ENCODE measurements around the gene MARCKS. TPM values are rescaled to one million over a fixed set of nuclear protein-coding genes. Genes with fewer than 3 reads are reported as not detected.

MARCKS gene
- polyA plus RNA-seq, 1 of the 3 experiments (the other 2 are of a cell fraction) = 61.4 TPM

DNA sequence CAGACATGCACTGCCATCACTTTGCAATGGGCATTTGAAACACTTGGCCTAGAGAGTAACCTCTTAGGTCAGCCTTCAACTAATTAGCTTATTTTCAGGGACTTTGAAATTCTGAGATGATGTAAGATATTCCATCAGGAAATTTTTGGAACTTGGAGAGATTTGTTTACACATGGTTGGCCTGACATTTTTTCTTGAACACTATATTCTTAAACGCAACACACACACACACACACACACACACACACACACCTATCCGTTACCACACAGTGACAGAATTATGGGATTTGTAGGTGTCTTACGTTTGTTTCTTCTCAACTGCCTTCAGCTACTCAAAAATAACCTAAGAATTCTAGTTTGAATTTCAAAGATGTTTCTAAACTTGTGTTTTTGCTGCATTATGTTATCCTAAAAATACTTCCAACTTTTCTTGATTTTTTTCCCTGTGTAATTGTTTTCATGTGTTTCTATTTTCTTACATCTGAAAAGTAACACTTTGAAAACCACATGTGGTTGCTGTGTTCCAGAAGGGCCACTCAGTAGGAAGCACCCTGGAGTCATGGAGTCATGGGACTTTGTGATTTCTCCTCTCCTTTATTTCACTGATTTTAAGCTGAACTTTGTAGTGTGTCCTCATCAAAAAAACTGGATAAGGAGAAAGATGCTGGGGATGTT, 31.9 kb downstream of the MARCKS start:
- Histone ChIP-seq H3K4me2 (no peak overlapping the region), H3K4me3 (ENCODE audit: low read depth in 2 of 2, low read length in 1 of 2) (no peak overlapping the region), H3K4me1 (ENCODE audit: control insufficient read depth in 1 of 2, insufficient read depth in 2 of 2, low read depth in 1 of 2, low read length in 1 of 2) (peaks cover 0 to 3% of the 10 kb centered on the region in 2 experiments; a peak in 1 of 4 replicates), H3K36me3 (replicated peaks in 1 of 2; ENCODE audit: control insufficient read depth in 1 of 2, insufficient read depth in 2 of 2, low read length in 1 of 2) (no peaks in the 10 kb centered on the region), H3K27ac (ENCODE audit: low read depth in 2 of 2, low read length in 1 of 2) (no peak overlapping the region), H3K9me3 (peaks cover 8% of the 10 kb centered on the region; the same call in 1 of the 2 replicates), H3K9ac (no peak overlapping the region), H3K9me2 (no peaks in the 10 kb centered on the region), H4K20me1 (ENCODE audit: insufficient read depth) (no peaks in the 10 kb centered on the region), H3F3A (replicated peaks; ENCODE audit: insufficient read depth) (peaks cover 1% of the 10 kb centered on the region), H3K27me3 (ENCODE audit: insufficient read depth) (no peaks in the 10 kb centered on the region), H2AFZ (ENCODE audit: low read depth) (no peak overlapping the region), H3K79me2 (ENCODE audit: insufficient read depth) (no peaks in the 10 kb centered on the region)
- POLR2A ChIA-PET = interaction anchor here (0.7 kb wide), 1 partner anchor 253 kb away, joined by 3 read pairs; no protein-coding TSS in a partner anchor
- CTCF ChIA-PET = interaction anchor here (1.0 to 2.4 kb wide), 4 partner anchors 9 to 797 kb away, joined by 3 to 12 read pairs (median 6); no protein-coding TSS in a partner anchor
- no peak for TF ChIP-seq GABPA (IDR thresholded peaks at IDR 0.05; ENCODE audit: low read depth)
- TF ChIP-seq, protein P1, sequence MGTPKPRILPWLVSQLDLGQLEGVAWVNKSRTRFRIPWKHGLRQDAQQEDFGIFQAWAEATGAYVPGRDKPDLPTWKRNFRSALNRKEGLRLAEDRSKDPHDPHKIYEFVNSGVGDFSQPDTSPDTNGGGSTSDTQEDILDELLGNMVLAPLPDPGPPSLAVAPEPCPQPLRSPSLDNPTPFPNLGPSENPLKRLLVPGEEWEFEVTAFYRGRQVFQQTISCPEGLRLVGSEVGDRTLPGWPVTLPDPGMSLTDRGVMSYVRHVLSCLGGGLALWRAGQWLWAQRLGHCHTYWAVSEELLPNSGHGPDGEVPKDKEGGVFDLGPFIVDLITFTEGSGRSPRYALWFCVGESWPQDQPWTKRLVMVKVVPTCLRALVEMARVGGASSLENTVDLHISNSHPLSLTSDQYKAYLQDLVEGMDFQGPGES (IDR thresholded peaks at IDR 0.05; ENCODE audit: low read depth, low read length) = no peak
- TF ChIP-seq RAD21 (IDR thresholded peaks at IDR 0.05; ENCODE audit: low read length) = no peak
- TF ChIP-seq, protein P2, sequence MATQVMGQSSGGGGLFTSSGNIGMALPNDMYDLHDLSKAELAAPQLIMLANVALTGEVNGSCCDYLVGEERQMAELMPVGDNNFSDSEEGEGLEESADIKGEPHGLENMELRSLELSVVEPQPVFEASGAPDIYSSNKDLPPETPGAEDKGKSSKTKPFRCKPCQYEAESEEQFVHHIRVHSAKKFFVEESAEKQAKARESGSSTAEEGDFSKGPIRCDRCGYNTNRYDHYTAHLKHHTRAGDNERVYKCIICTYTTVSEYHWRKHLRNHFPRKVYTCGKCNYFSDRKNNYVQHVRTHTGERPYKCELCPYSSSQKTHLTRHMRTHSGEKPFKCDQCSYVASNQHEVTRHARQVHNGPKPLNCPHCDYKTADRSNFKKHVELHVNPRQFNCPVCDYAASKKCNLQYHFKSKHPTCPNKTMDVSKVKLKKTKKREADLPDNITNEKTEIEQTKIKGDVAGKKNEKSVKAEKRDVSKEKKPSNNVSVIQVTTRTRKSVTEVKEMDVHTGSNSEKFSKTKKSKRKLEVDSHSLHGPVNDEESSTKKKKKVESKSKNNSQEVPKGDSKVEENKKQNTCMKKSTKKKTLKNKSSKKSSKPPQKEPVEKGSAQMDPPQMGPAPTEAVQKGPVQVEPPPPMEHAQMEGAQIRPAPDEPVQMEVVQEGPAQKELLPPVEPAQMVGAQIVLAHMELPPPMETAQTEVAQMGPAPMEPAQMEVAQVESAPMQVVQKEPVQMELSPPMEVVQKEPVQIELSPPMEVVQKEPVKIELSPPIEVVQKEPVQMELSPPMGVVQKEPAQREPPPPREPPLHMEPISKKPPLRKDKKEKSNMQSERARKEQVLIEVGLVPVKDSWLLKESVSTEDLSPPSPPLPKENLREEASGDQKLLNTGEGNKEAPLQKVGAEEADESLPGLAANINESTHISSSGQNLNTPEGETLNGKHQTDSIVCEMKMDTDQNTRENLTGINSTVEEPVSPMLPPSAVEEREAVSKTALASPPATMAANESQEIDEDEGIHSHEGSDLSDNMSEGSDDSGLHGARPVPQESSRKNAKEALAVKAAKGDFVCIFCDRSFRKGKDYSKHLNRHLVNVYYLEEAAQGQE (IDR thresholded peaks at IDR 0.05; ENCODE audit: low read depth, low read length) = no peak
- TF ChIP-seq FOXM1 (IDR thresholded peaks at IDR 0.05; ENCODE audit: low read depth) = no peak
- TF ChIP-seq RFX5 (IDR thresholded peaks at IDR 0.05; ENCODE audit: low read length) = no peak
- TF ChIP-seq CHD2 (IDR thresholded peaks at IDR 0.05; ENCODE audit: low read length, partially characterized antibody) = no peak
- no peak for TF ChIP-seq POLR2AphosphoS5 (IDR thresholded peaks at IDR 0.05; ENCODE audit: low read depth, low read length)
- TF ChIP-seq JUND (IDR thresholded peaks at IDR 0.05) = no peak
- TF ChIP-seq RXRA (IDR thresholded peaks at IDR 0.05; ENCODE audit: borderline replicate concordance, low read depth) = no peak
- no peak for TF ChIP-seq NRF1 (IDR thresholded peaks at IDR 0.05; ENCODE audit: low read depth, low read length)
- no peak for DNase-seq
- WGBS (ENCODE audit: low lambda C conversion rate) = 94% methylated on average over 3 of the region's 3 CpGs

DNA sequence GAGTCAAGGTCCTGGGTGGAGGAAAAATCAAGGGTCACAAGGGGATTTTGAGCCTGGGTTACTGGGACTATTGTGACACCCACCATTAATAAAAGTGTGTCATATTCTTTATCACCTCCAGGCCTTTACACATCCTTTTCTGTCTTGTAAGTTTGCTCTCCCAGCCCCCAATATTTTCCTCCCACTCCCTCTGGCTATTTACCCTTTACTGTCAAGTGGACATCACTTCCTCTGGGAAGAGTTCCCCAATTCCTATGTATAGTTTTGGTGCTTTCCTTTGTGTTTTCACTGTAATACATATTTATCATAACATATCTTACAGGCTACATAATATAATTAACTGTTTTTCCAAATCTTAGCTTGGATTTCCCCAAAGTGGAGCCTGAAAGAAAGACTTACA, 36.3 kb downstream of the MARCKS start:
- no peaks in the 10 kb centered on the region for H3K79me2 ChIP-seq (ENCODE audit: insufficient read depth)
- DNase-seq = no peak
- POLR2A ChIA-PET = no interaction called here
- H3K27me3 ChIP-seq (ENCODE audit: insufficient read depth) = no peaks in the 10 kb centered on the region
- no peak overlapping the region for H3K9ac ChIP-seq
- peak overlapping the region; percentile 5 to 69; a peak in 2 of 4 replicates for H3K27ac ChIP-seq (ENCODE audit: low read depth in 2 of 2, low read length in 1 of 2)
- no peaks in the 10 kb centered on the region for H4K20me1 ChIP-seq (ENCODE audit: insufficient read depth)
- TF ChIP-seq, protein P3, sequence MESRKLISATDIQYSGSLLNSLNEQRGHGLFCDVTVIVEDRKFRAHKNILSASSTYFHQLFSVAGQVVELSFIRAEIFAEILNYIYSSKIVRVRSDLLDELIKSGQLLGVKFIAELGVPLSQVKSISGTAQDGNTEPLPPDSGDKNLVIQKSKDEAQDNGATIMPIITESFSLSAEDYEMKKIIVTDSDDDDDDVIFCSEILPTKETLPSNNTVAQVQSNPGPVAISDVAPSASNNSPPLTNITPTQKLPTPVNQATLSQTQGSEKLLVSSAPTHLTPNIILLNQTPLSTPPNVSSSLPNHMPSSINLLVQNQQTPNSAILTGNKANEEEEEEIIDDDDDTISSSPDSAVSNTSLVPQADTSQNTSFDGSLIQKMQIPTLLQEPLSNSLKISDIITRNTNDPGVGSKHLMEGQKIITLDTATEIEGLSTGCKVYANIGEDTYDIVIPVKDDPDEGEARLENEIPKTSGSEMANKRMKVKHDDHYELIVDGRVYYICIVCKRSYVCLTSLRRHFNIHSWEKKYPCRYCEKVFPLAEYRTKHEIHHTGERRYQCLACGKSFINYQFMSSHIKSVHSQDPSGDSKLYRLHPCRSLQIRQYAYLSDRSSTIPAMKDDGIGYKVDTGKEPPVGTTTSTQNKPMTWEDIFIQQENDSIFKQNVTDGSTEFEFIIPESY (IDR thresholded peaks at IDR 0.05; ENCODE audit: borderline replicate concordance, low read depth) = no peak
- TF ChIP-seq, protein P2 (IDR thresholded peaks at IDR 0.05; ENCODE audit: low read depth, low read length) = no peak
- peaks cover 0 to 2% of the 10 kb centered on the region in 2 experiments; a peak in 1 of 4 replicates for H3K4me1 ChIP-seq (ENCODE audit: control insufficient read depth in 1 of 2, insufficient read depth in 2 of 2, low read depth in 1 of 2, low read length in 1 of 2)
- no peaks in the 10 kb centered on the region for H3K36me3 ChIP-seq (replicated peaks in 1 of 2; ENCODE audit: control insufficient read depth in 1 of 2, insufficient read depth in 2 of 2, low read length in 1 of 2)
- CTCF ChIA-PET = interaction anchor here (1.0 to 1.2 kb wide), 2 partner anchors 13 kb away, joined by 3 to 4 read pairs; no protein-coding TSS in a partner anchor
- no peaks in the 10 kb centered on the region for H3K9me2 ChIP-seq
- peaks cover 8% of the 10 kb centered on the region for H3F3A ChIP-seq (replicated peaks; ENCODE audit: insufficient read depth)
- no peak overlapping the region for H3K4me3 ChIP-seq (ENCODE audit: low read depth in 2 of 2, low read length in 1 of 2)
- peaks cover 8% of the 10 kb centered on the region; the same call in 1 of the 2 replicates for H3K9me3 ChIP-seq
- no peak overlapping the region for H3K4me2 ChIP-seq
- no peak overlapping the region for H2AFZ ChIP-seq (ENCODE audit: low read depth)

All from SK-N-SH (cell line).